ENCODE results near the gene PAX2.

Gene PAX2

DNA sequence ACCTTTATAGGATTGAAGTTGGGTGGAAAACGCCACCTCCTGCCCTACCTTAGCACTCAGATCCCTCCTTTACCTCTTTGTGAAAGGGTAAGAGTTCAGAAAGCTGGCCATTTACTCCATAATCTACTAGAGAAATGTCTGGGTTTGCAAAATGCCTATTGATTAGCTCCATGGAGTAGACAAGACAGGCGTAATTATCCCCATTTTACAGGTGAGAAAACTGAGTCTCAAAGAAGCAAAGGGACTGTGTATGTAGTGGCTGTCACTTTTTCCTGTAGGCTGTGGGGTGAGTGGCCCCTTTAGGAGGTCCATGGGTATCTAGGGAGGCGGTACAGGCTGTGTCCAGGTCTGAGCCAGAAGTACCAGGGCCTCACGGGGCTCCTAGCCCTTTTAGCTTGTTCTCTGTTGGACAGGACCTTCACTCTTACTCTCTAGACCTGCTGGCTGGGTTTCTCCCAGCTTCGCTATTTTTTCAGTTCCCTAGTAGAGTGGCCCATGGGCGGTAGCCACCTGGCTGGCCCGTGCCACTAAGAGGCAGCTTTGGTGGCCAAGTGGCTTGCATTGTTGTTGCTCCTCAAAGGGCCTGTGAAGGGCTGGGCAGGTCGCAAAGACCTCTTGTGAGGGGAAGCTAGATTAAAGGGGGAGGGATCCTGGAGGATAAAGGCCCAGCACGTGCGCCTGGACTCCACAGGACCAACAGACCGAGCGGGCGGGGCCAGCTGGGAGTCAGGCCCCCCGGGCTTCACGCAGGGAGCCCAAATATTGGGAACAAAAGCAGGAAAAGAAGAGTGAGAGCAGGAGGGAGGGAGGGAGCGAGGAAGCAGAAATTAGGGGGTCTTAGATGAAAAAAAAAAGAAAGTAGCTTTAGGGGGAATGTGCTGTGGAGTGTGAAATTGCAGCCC is 4.7 kb upstream of the PAX2 start:
- DNase-seq: no peak

DNA sequence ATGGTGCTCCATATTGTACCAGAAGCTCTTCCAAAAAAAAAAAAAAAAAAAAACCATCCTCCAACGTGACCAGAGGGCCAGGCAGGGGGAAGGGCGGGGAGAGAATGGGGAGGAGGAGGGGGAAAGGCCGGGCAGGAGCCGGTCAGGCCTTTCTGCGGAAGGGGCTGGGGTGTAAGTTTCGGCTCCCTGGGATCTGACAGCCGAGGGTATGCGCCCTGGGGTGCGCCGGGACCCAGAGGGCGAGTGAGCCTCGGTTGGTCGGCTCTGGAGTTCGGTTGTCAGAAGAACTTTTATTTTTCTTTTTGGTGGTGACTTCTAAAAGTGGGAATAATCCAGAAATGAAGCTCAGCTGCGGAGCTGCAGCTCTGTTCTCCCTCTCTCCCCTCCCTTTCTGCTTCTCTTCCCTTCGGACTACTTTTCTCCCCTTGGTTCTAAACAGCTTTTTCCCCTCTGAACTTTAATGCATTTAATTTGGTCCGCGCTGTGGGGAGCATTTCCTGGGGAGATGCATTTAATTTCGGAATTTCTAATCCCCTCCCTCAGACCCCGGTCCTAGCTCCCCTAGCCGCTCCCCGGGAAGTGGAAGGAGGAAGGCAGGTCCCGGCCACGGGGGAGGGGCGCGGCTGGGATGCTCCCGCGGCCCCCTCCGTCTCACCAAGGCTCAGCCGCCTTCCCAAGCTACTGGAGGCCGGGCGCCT is 3.9 kb upstream of the PAX2 start:
- no peak for DNase-seq

DNA sequence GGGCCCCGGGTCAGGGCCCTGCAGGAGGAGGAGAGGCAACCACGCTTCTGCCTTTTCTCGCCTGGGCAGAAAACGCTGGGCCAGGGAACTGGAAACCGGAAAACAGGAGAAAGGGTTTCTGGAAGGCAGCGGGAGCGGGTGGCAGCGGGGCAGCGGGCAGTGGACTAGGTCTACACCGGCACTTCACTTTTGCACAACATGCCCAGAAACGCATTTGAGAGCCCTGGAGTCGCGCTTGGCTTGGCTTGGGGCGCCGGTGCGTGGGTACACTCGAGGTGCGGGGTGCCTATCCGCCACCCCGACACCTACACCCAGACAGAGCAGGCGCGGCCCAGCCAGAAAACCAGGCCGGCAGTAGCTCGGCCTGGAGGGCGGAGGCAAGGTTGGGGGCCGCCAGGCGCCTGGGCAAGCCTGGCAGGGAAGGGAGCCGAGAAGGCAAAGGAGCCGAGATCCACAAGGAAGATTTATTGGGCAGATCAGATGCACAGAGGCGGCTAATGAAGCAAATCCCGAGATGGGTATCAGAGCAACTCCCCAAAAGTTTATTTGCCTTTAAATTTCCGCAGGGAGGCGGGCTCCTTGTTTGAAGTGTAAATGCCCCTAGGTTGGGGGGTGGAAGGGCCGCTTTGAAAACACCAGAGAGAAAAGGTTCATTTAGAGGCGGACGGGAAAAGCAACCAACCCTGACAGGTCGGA is 3.2 kb upstream of the PAX2 start:
- DNase-seq: no peak

DNA sequence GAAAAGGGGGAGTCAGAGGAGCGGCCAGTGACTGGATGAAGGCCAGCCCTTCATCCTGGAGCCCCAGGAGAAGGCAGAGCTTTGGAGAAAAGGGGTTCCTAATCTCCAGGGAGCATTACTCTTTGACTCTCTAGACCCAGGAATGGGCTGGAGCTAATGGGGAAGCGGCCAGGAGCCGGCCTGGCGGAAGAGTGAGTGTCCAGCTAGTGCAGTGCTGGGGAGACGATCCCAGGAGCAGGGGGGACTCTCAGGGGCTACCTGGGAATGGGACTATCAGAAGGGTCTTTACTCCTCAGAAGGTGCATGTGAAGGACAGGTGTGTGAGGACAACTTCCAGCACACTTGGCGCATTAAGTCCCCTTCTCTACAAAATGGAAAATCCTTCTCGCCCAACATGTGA is 2.4 kb upstream of the PAX2 start:
- DNase-seq: no peak

DNA sequence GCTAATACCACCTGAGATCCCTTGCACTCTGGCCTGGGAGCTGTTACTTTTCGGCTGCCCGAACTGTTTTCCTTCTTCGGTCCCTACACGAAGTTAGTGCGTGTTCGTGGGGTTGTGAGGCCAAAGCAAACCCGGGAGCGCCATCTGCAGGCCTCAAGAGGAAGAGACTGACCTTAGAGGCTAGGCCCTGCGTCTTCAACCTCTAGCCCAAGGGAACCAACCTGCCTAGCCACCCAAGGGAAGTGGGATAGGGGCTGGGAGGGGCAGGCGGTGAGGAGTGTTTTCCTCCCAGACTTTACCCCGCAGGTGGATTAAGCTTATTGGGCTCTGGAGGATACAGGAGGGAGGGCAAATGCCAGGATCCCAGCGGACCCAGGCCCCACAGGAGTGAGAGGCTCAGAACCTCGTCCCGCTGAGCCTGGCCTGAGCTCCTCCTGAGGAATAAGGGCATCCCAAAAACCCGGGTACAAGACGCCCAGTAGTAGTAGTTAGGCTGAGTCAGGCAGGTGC is 1.7 kb upstream of the PAX2 start:
- no peak for DNase-seq

DNA sequence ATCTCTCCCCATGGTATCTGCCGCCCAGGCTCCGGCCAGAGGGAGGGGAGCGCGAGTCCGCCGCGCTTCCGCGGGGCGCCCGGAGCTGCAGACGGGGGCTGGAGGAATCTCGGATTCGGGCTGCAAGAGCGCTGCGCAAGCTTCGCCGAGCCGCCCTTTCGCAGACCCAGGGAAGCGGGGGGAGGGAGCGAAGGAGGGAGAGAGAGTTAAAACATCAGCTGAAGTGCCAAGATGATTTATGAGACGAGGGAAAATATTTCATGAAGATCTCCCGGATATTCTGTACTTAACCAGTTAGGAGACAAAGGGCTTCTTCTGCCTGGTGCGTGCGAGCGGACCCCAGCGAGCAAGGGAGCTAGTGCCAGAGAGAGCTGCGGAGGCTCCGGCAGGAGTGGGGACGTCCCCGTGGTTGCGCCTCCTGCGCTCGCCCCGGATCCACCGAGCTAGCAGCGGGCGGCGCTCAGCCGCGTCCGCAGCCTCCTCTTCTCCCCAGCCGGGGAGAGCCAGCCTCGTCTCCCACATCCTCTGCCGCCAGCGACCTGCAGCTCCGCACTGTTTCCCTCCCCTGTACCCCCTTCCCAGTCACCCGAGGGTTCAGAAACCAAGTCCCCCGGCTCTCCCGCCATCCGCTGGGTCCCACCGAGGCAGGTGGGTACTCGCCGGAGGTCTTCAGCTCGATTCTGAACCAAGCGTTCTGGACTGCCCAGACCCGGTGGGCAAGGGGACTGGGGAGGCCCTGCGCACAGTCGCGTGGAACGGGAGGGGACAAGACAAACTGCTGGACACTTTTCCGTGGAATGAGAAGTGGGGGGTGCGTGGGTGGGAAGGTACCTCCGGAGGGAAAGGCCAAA is 1.0 kb upstream of the PAX2 start:
- no peak for DNase-seq

DNA sequence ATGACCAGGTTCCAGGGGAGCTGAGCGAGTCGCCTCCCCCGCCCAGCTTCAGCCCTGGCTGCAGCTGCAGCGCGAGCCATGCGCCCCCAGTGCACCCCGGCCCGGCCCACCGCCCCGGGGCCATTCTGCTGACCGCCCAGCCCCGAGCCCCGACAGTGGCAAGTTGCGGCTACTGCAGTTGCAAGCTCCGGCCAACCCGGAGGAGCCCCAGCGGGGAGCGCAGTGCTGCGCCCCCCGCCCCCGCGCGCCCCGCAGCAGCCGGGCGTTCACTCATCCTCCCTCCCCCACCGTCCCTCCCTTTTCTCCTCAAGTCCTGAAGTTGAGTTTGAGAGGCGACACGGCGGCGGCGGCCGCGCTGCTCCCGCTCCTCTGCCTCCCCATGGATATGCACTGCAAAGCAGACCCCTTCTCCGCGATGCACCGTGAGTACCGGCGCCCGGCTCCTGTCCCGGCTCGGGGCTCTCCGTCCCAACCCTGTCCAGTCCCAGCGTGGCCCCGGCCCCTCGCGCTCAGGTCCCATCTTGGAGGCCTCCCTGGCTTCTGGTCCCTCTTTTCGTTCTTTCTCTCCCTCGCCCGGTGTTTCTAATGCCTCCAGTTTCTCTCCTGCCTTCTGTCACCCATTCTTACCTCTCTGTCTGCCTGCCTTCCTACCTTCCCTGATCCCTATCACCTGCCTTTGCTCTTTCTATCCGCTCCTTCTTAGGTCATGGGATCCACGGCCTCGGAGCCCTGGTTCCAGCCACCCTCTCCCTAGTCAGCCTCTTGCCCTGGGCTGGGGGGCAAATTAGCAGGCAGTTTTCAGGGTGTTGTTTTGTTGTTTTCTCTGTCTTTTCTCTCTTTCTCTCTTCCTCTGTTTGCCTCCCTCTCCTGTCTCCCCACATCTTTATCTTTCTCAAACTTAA is 751 bp downstream of the PAX2 start:
- DNase-seq: no peak

DNA sequence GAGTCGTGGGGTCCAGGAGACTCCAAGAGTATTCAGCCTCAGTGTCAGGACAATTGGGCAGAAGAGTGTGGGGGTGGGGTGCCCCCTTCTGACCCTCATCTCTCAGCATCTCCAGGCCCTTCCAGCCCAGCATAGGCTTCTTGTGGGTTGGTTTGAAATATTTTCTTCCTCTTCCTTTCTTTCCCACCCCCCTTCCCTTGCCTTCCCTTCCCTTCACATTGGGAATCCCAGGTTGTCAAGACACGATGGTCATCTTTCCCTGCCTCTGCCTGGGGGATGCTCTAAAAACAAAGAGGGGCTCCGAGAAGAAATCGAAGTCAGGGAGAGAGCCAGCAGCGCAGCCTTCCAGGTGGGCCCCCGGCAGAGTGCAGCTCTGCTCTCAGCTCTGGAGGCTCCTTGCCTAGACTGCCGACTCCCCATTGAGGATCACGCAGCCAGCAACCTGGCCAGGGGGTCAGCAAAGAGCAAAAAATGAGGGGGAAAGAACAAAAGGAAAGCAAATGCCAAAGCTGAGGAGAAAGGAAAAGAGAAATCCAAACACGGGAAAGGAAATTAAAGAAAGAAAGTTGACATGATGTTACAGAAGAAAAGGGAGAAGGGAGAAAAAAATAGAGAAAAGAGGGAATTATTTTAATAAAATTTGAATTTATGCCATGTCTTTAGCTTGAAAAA is 1.5 kb downstream of the PAX2 start:
- DNase-seq: no peak

DNA sequence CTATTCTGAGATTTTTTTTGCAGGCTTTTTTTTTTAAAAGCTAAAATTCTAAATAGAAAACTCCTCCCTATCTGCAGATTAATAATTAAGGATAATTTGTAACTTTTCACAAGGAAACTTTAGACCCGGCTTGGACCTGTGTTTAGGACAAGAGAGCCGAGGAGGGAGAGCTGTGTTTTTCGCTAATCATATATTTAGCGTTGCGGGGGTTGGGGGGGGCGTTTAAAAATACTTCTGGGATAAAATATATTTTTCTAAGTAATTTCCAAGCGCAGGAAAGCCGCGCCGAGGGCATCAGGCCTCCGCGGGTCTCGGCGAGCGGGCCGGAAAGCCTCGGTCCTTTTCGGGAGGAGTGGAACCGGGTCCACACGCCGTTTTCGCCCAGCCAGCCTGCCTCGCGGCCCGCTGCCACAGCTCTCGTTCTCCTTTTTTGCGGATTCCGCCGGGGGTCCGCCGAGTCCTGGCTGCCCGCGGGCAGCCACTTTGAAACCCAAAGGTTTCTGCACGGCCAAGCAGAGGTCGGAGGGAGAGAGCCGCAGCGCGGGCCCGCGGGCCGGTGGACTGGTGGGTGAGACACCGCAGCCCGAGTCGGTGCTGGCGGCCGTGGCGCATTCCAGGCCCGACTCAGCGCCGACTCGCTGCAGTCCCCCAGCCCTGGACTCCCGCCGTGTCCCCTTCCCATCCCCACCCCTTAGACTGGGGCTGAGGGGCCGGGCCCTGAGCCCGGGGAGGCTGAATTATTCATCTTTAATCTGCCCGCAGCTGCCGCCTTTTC is 2.3 kb downstream of the PAX2 start:
- DNase-seq: no peak

DNA sequence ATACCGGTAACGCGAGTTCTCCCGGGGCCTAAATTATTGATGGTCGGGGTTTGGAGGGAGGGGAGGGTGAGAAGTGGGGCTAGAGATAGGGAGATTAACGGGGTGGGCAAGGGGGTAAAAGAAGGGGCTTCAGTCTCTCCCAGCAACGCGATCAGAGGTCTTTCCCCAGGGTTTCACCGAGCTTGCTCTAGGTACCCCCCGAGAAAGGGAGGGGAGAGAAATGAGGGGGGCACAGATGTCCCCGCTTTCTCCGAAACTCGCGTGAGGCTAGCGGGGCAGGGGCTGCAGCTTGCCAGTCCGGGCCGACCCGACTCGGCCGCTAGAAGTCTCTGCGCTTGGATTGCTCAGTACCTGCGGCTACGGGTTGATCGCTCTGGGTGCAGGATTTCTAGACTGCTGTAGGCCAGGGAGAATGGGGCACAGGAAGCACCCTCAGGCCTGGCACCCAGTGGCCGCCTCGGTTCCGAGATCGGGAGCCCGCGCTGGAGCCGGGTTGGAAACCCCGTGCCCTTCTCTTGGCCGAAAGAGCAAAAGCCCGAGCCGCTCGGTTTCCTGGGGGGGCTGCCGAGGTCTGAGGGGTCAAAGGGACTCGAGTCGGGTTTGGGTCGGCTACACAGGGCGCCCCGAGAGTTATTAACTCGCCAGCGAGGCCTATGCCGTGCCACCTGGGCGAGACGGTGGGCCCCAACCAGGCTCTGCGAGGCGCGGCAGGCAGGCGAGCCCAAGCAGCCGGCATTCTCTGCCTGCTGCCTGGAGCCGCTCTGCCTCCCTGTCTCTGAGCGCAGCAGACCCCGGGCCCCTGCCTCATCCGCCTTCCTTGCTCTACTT is 3.1 kb downstream of the PAX2 start:
- DNase-seq: no peak

DNA sequence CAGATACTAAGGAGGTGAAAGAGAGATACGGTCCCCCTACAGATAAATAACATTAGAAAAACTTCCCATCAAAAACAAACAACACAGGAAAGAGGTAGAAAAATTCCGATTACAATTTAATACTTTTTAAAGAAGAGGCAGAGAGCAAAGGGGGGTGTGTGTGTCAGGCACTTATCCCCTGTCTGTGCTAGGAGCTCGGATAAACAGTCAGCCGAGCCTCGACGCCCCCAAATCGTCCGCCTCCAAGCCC is 3.6 kb downstream of the PAX2 start:
- no peak for DNase-seq

DNA sequence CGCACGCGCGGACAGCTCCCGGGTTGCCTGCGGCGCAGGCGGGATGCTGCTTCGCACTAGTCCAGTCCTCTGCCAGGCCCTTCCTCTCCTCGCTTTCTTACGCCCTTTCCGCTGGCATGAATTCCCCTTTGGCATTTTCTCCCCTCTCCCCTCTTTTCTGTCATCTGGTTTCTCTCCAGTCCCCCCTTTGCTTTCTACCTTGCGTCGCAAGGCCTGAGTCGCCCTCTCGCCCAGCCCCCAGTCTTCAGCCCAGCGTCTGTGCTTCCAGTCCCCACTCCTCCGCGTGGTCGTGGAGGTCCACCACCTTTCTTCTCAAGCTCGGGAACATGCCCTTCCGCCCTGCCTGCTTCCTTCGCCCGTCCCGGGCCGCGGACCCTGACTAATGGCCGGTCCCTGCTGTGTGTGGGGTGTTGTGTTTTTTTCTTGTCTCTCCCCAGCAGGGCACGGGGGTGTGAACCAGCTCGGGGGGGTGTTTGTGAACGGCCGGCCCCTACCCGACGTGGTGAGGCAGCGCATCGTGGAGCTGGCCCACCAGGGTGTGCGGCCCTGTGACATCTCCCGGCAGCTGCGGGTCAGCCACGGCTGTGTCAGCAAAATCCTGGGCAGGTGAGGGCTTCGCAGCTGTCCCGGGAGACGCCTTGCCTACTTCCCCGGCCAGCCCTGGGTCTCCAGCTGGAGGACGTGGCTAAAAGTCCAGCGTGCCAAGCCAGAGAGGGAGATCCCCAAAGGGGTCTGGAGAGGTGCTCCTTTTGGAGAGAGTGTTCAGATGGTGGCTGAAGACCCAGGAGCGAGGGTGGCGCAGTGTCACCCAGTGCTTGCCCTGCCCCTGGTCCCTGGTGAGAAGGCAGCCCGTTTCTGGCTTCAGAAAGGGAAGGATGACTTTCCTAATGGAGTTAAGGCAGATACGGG is 4.2 kb downstream of the PAX2 start:
- DNase-seq: no peak

DNA sequence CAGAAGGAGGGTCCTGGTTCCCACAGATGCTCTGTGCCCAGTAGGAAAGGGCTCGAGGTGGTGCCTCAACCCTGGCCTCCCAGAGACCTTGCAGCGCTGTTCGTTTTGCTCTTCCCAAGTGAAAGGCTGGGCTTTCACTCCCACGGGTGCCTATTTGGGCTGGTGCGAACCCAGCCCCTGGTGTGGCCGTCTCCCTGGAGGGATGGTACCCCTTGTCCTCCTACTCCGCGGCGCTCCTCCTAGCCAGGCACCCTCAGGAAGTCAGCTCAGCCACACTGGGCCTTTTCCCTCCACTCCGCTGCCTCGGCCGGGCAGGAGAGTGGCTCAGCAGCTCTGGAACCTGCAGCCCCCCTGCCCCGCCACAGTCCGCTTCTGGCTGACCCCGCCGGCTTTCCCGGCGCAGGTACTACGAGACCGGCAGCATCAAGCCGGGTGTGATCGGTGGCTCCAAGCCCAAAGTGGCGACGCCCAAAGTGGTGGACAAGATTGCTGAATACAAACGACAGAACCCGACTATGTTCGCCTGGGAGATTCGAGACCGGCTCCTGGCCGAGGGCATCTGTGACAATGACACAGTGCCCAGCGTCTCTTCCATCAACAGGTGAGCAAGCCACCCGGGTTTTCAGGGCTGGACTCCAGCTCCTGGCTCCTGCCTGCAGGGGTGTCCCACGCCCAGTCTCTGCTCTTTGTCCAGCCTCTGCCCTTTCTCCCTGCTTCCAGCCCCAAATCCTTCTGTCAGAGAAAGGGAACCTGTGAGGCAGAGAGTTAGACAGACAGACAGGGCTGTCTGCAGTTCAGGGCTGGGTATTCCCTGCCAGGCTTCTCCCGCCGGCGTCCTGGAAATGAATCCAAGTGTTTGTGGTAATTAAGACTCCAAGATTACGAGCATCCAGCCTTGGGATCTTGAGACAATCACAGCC is 5.2 kb downstream of the PAX2 start:
- DNase-seq: no peak

DNA sequence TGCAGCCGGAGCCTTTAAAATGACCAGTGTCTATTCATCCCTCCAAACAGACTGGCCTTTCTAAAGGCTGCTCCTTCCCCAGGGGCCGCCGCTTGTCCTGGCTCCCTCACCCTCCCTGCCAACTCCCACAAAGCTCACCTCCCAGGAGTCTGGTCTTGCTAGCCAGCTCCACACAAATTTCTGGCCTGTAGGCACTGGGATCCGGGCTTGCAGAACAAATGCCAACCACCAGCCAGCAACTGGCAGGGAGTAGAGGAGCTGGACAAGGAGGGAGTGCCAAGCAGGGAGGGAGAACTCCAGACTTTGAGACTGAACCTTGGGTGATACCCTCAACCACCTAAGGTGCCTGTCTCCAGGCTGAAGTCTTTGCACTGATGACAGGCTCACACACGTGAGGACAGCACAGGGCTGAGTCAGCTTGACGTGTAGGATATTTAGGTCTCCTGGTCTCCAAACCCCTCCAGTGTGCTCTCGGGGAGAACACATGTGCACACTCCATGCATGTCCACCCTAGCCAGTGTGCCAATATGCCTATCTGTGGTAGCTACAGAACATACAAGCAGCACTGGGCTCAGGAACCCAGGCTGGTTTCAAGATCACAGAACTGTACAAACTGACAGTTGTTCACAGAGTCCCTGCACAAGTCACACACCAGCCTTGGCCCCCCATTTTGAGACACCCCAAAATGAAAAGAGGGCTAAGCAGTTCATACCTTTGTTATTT is 6.0 kb downstream of the PAX2 start:
- DNase-seq: no peak

DNA sequence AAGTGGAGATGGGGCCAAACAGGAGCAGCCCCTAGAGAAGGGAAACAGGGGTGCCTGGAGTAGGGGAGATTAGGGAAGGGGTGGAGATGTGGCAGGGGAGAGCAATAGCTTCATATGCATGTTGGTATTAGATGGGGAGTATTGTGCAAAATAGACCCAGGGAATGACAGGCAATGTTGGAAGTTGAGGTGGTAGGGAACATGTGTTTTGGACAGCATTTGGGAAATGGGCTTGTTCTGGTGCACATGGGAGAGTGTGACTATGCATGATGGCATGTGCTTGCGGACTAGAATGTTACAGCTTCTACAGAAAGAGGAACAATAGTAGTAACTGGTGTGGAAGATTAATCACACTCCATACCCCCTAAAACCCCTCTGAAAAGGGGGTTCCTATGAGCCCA is 10.4 kb downstream of the PAX2 start:
- DNase-seq: no peak

DNA sequence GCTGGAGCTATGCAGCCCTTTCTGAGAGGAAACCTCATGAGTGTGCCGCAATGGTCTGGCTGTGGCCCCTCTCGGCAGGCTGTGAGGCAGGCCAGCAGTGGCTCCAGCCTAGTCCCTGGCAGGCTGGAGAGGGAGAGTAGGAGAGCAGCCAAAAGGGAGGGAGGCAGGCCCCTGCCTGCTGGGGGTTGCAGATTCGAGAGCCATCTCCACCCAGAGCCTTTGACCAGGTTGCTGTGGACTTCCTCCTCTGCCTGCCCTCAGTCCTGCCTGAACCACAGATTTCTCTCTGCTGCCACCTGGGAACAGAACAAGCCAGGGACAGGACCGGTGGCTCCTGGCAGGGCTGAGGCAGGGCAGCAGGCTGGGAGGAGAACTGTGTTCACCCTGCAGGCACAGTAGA is 13.9 kb downstream of the PAX2 start:
- no peak for DNase-seq

DNA sequence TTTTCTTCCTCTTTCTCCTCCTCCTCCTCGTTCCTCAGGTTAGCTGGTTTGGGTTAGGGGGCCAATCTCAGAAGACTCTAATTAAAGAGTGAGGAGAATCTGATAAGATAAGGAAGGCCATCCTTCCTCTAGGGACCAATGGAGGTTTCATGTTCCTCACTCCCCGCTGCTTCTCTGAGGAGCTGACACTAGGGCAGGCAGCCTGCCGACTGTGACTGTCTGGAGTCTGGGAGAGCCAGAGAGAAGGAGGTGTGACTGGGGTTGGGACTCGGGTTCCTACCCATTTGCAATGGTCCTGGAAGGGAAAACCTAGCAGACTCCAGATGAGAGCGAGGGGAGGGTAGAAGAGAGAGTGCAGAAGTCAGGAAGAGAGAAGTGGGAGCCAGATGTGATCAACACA is 15.3 kb downstream of the PAX2 start:
- no peak for DNase-seq
